GM23248 (cell line): ENCODE measurements around the gene INTU. TPM values are rescaled to one million over a fixed set of nuclear protein-coding genes. Genes with fewer than 3 reads are reported as not detected.
A peak's percentile ranks its signal among the peaks of the same experiment; 100 is the strongest.
"Not testable (repeated sequence)": the region's sequence is repeated elsewhere in the genome, so short reads cannot be mapped to it uniquely, and the experiment has no call there.

Experiments used
- DNase-seq: peaks from one replicate; pipeline ENCODE4 v3.0.0-alpha.2; 2015
- H2AFZ ChIP-seq: fragments of 200-600 bp; sonication (generic); 2 replicates; pipeline ENCODE4 v1.6.1; 2016; ENCODE audit warnings: antibody characterized with exemption
- H3F3A ChIP-seq: fragments of 200-600 bp; sonication (generic); 2 replicates; pipeline ENCODE4 v1.6.1; 2016; ENCODE audit warnings: mild to moderate bottlenecking, antibody characterized with exemption, mixed run types; ENCODE audit not compliant: insufficient read depth
- H3K27ac ChIP-seq: fragments of 200-600 bp; sonication (generic); 2 replicates; pipeline ENCODE4 v1.5.1; 2016; ENCODE audit warnings: mild to moderate bottlenecking
- H3K27me3 ChIP-seq: fragments of 200-600 bp; sonication (generic); replicated peaks from 2 replicates; pipeline ENCODE4 v1.6.1; 2016; ENCODE audit warnings: mild to moderate bottlenecking; ENCODE audit not compliant: insufficient read depth
- H3K36me3 ChIP-seq: fragments of 200-600 bp; sonication (generic); 2 replicates; pipeline ENCODE4 v1.6.1; 2016; ENCODE audit warnings: low read depth, mild to moderate bottlenecking
- H3K4me1 ChIP-seq: fragments of 200-600 bp; sonication (generic); 2 replicates; pipeline ENCODE4 v1.6.1; 2016; ENCODE audit warnings: mild to moderate bottlenecking; ENCODE audit not compliant: insufficient read depth
- H3K4me2 ChIP-seq: fragments of 200-600 bp; sonication (generic); one replicate; pipeline ENCODE4 v1.6.1; 2016; ENCODE audit warnings: mild to moderate bottlenecking; ENCODE audit not compliant: unreplicated experiment
- H3K4me3 ChIP-seq: fragments of 200-600 bp; sonication (generic); 2 replicates; pipeline ENCODE4 v1.5.1; 2016; ENCODE audit warnings: mild to moderate bottlenecking
- H3K79me2 ChIP-seq: fragments of 200-600 bp; sonication (generic); 2 replicates; pipeline ENCODE4 v1.6.1; 2016; ENCODE audit warnings: mild to moderate bottlenecking; ENCODE audit not compliant: insufficient read depth
- H3K9ac ChIP-seq: fragments of 200-600 bp; sonication (generic); 2 replicates; pipeline ENCODE4 v1.6.1; 2016; ENCODE audit warnings: mild to moderate bottlenecking
- H3K9me2 ChIP-seq: fragments of 200-600 bp; sonication (generic); 2 replicates; pipeline ENCODE4 v1.6.1; 2016; ENCODE audit warnings: mixed run types, mild to moderate bottlenecking, moderate library complexity; ENCODE audit not compliant: insufficient read depth
- H3K9me3 ChIP-seq: fragments of 200-600 bp; sonication (generic); one replicate; pipeline ENCODE4 v1.6.1; 2017; ENCODE audit warnings: low read depth
- H4K20me1 ChIP-seq: fragments of 200-600 bp; sonication (generic); 2 replicates; pipeline ENCODE4 v1.6.0; 2016; ENCODE audit not compliant: insufficient read depth
- EZH2 ChIP-seq: fragments of 200-600 bp; sonication (generic); IDR thresholded peaks from 2 replicates; pipeline ENCODE4 v1.6.1; 2018; ENCODE audit warnings: antibody characterized with exemption, mild to moderate bottlenecking; ENCODE audit not compliant: insufficient read depth, poor library complexity, severe bottlenecking
- EZH2phosphoT487 ChIP-seq: fragments of 200-600 bp; sonication (generic); IDR thresholded peaks from 2 replicates; pipeline ENCODE4 v1.6.1; 2018; ENCODE audit warnings: antibody characterized with exemption, moderate library complexity, mild to moderate bottlenecking, low read depth; ENCODE audit not compliant: insufficient read depth
- WGBS, 2 experiments: methylation state at CpG; one replicate each; pipeline ENCODE4 v1.1.6; 2015 to 2017; ENCODE audit warnings: low lambda C conversion rate in 2 of 2, low coverage in 1 of 2; ENCODE audit errors: missing lambda C conversion rate in 2 of 2; 5-methylcytosine and 5-hydroxymethylcytosine counted together
- in situ Hi-C: fragments of 300-500 bp; cut with MboI; formaldehyde crosslinking; loops from 2 replicates; pipeline ENCODE4 v1.15.0; 2020
- polyA plus RNA-seq: library from polyadenylated mRNA; unstranded; fragments of >200 nt; fragmentation: Nextera tagmentation; extraction: Ambion mirVana; gene quantifications from 2 replicates; pipeline ENCODE4 v1.2.1, GENCODE V29; 2016
- total RNA-seq: library from RNA; depleted of rRNA; stranded (reverse); fragments of >200 nt; shearing (Covaris generic); gene quantifications from 2 replicates; pipeline ENCODE4 v1.2.3, GENCODE V29; 2014; rRNA removed

Gene INTU
- 4.4 and 5.2 TPM in 2 replicates for total RNA-seq
- polyA plus RNA-seq: 1.6 and 2.3 TPM in 2 replicates

- H3K9me3 ChIP-seq: no peaks in the 10 kb centered on the region
- DNase-seq: peak; percentile 99
- no peak for TF ChIP-seq EZH2phosphoT487
- no peak for TF ChIP-seq EZH2
- H3K9me2 ChIP-seq: no peaks in the 10 kb centered on the region
- H3K36me3 ChIP-seq: no peaks in the 10 kb centered on the region
- H3F3A ChIP-seq: 0 out of 2 replicates have a peak, but pooled peaks cover 6% of the 10 kb centered on the region
- in situ Hi-C loops: no loop called here
- H3K4me1 ChIP-seq: peaks cover 15% of the 10 kb centered on the region
- H4K20me1 ChIP-seq: no peaks in the 10 kb centered on the region
- WGBS, 2 experiments: 0 to 1% methylated on average over 38 of the region's 38 CpGs
- H3K4me2 ChIP-seq: peak within 1 kb of the TSS; percentile 94
- H3K4me3 ChIP-seq: peak within 1 kb of the TSS; percentile 96
- peak within 1 kb of the TSS; percentile 78 for H3K27ac ChIP-seq
- no peaks in the 10 kb centered on the region for H3K79me2 ChIP-seq
- peak within 1 kb of the TSS; percentile 99 for H2AFZ ChIP-seq
- H3K27me3 ChIP-seq: no peaks in the 10 kb centered on the region
- peak within 1 kb of the TSS; percentile 92 for H3K9ac ChIP-seq
Observed at GRCh38 chr4:127632420-127633403, at the start of gene INTU. Gene INTU (plus strand): TSS chr4:127632957. CDS start chr4:127633035, 78 bp downstream.

- H2AFZ ChIP-seq, H3K4me1 ChIP-seq, H3K79me2 ChIP-seq, H3K27me3 ChIP-seq, H3K36me3 ChIP-seq, H3F3A ChIP-seq, H4K20me1 ChIP-seq, H3K9ac ChIP-seq, H3K27ac ChIP-seq, H3K9me3 ChIP-seq, H3K9me2 ChIP-seq, H3K4me2 ChIP-seq, in situ Hi-C loops, H3K4me3 ChIP-seq: not testable (repeated sequence)
- DNase-seq: peak; percentile 32
- WGBS, 2 experiments: 65 to 77% methylated on average over 4 of the region's 4 CpGs
Observed at GRCh38 chr4:127586496-127586895, 46.3 kb upstream of the INTU start.

- no peak overlapping the region for H3K27ac ChIP-seq
- no peaks in the 10 kb centered on the region for H4K20me1 ChIP-seq
- TF ChIP-seq EZH2 (no peak), EZH2phosphoT487 (no peak)
- no peaks in the 10 kb centered on the region for H3K36me3 ChIP-seq
- no peaks in the 10 kb centered on the region for H3K27me3 ChIP-seq
- no peaks in the 10 kb centered on the region for H3K9me2 ChIP-seq
- H3K4me1 ChIP-seq: 0 out of 2 replicates have a peak, but pooled peaks cover 3% of the 10 kb centered on the region
- no peak overlapping the region for H3K9ac ChIP-seq
- no peaks in the 10 kb centered on the region for H3K9me3 ChIP-seq
- H3F3A ChIP-seq: no peaks in the 10 kb centered on the region
- peak; percentile 53 for DNase-seq
- no peak overlapping the region for H3K4me2 ChIP-seq
- 0 to 5% methylated on average over 1 of the region's 1 CpG for WGBS, 2 experiments
- no peak overlapping the region for H3K4me3 ChIP-seq
- in situ Hi-C loops: no loop called here
- H3K79me2 ChIP-seq: no peaks in the 10 kb centered on the region
- no peak overlapping the region for H2AFZ ChIP-seq
Observed at GRCh38 chr4:127586922-127587571, 45.7 kb upstream of the INTU start.

- H3K9me3 ChIP-seq, H3K4me1 ChIP-seq, H3K4me2 ChIP-seq, H2AFZ ChIP-seq, H3K9ac ChIP-seq, H4K20me1 ChIP-seq, H3K27me3 ChIP-seq, H3K79me2 ChIP-seq, H3K4me3 ChIP-seq, in situ Hi-C loops, DNase-seq, H3K36me3 ChIP-seq, H3K9me2 ChIP-seq, H3K27ac ChIP-seq, H3F3A ChIP-seq: not testable (repeated sequence)
- WGBS, 2 experiments: 69 to 72% methylated on average over 12 of the region's 12 CpGs
Observed at GRCh38 chr4:127589153-127589552, 43.6 kb upstream of the INTU start.
